ENCODE results near the gene CAMKK1. TPM values are rescaled to one million over a fixed set of nuclear protein-coding genes. Genes with fewer than 3 reads are reported as not detected.

Gene CAMKK1
- total RNA-seq, 2 donors from 2014 or later = 9.2 to 9.3 TPM

DNA sequence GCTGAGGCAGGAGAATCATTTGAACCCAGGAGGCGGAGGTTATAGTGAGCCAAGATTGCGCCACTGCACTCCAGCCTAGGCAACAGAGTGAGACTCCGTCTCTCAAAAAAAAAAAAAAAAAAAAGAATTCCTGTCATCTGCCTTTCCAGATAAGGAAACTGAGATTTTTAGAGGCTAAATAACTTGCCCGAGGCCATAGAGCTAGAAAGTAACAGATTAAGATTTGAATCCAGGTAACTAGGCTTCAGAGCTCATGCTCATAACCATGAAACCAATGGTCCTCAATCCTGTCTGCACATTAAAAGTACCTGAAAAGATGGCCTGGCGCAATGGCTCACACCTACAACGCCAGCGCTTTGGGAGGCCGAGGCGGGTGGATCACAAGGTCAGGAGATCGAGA lies 56.3 kb downstream of the CAMKK1 start:
- Histone ChIP-seq H3K27ac (no peak overlapping the region), H3K4me1 (peaks cover 11% of the 10 kb centered on the region), H3K4me3 (no peak overlapping the region), H3K36me3 (replicated peaks in 1 of 2; ENCODE audit: insufficient read depth in 1 of 2, low read depth in 2 of 2) (peaks cover 2 to 5% of the 10 kb centered on the region in 2 donors), H3K27me3 (no peaks in the 10 kb centered on the region), H3K9me3 (no peaks in the 10 kb centered on the region)
- intact Hi-C loops (cut with DNase I) = no loop called here
- ATAC-seq (no peak), DNase-seq (no peak)
- TF ChIP-seq, protein P1, sequence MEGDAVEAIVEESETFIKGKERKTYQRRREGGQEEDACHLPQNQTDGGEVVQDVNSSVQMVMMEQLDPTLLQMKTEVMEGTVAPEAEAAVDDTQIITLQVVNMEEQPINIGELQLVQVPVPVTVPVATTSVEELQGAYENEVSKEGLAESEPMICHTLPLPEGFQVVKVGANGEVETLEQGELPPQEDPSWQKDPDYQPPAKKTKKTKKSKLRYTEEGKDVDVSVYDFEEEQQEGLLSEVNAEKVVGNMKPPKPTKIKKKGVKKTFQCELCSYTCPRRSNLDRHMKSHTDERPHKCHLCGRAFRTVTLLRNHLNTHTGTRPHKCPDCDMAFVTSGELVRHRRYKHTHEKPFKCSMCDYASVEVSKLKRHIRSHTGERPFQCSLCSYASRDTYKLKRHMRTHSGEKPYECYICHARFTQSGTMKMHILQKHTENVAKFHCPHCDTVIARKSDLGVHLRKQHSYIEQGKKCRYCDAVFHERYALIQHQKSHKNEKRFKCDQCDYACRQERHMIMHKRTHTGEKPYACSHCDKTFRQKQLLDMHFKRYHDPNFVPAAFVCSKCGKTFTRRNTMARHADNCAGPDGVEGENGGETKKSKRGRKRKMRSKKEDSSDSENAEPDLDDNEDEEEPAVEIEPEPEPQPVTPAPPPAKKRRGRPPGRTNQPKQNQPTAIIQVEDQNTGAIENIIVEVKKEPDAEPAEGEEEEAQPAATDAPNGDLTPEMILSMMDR (IDR thresholded peaks at IDR 0.05) = no peak
- no peak for TF ChIP-seq POLR2A (IDR thresholded peaks at IDR 0.05)
- 78 to 91% methylated on average over 10 of the region's 10 CpGs for WGBS, 2 donors

- Histone ChIP-seq H3K36me3 (replicated peaks in 1 of 2; ENCODE audit: insufficient read depth in 1 of 2, low read depth in 2 of 2) (peaks cover 0 to 5% of the 10 kb centered on the region in 2 donors), H3K4me3 (no peak overlapping the region), H3K27ac (no peak overlapping the region), H3K4me1 (peaks cover 11% of the 10 kb centered on the region), H3K9me3 (no peaks in the 10 kb centered on the region), H3K27me3 (no peaks in the 10 kb centered on the region)
- intact Hi-C loops (cut with DNase I) = no loop called here
- DNase-seq (no peak), ATAC-seq (no peak)
- TF ChIP-seq POLR2A (IDR thresholded peaks at IDR 0.05) = no peak
- TF ChIP-seq, protein P1 (IDR thresholded peaks at IDR 0.05) = no peak
- WGBS, 2 donors = 77 to 78% methylated on average over 13 to 14 of the region's 14 CpGs
Measured at GRCh38 chr17:3835410-3836229, 57.2 kb downstream of the CAMKK1 start.

GRCh38 chr17:3834811-3835210 lies 58.0 kb downstream of the CAMKK1 start:
- intact Hi-C loops (cut with DNase I) = no loop called here
- peaks cover 0 to 5% of the 10 kb centered on the region in 2 donors for H3K36me3 ChIP-seq (replicated peaks in 1 of 2; ENCODE audit: insufficient read depth in 1 of 2, low read depth in 2 of 2)

DNA sequence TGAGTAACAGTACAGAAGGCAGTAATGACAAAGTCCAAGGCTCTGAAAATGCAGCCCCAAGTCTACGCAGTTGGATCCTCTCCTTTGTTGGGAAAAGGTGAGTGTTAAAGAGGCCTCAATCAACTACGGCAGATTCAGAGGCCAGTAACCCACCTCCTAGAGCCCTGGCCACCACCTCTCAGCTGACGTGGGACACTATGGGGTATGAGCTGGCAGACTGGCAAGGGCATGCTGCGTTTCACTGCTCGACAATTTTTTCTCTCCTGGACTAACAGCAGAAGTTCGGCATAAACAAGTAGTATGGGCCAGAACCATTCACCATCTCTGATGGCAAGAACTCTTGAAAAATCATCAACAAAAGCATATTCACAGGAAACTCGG lies 64.0 kb downstream of the CAMKK1 start:
- intact Hi-C loops (cut with DNase I) = loop anchor here (10.0 kb wide), 1 partner anchor 94 kb away; no protein-coding TSS in a partner anchor

More at GRCh38 chr17:3834811-3835210, 58.0 kb downstream of the CAMKK1 start:
- WGBS, 2 donors = 66 to 84% methylated on average over 4 of the region's 4 CpGs
- TF ChIP-seq, protein P1 (IDR thresholded peaks at IDR 0.05) = no peak
- no peak for TF ChIP-seq POLR2A (IDR thresholded peaks at IDR 0.05)
- H3K27ac ChIP-seq = no peak overlapping the region
- no peaks in the 10 kb centered on the region for H3K9me3 ChIP-seq
- ATAC-seq (no peak), DNase-seq (no peak)
- no peaks in the 10 kb centered on the region for H3K27me3 ChIP-seq
- no peak overlapping the region for H3K4me3 ChIP-seq
- peaks cover 11% of the 10 kb centered on the region for H3K4me1 ChIP-seq

More for the DNA sequence above, 64.0 kb downstream of the CAMKK1 start:
- DNase-seq (no peak), ATAC-seq (no peak)
- H3K4me3 ChIP-seq = no peak overlapping the region
- H3K36me3 ChIP-seq (replicated peaks in 1 of 2; ENCODE audit: insufficient read depth in 1 of 2, low read depth in 2 of 2) = peaks cover 6 to 33% of the 10 kb centered on the region in 2 donors
- no peak overlapping the region for H3K27ac ChIP-seq
- no peak for TF ChIP-seq POLR2A (IDR thresholded peaks at IDR 0.05)
- TF ChIP-seq, protein P1 (IDR thresholded peaks at IDR 0.05) = no peak
- 88% methylated on average over 6 to 7 of the region's 7 CpGs for WGBS, 2 donors
- H3K4me1 ChIP-seq = no peaks in the 10 kb centered on the region
- no peaks in the 10 kb centered on the region for H3K9me3 ChIP-seq
- H3K27me3 ChIP-seq = no peaks in the 10 kb centered on the region
